Measurements from ENCODE around the gene CEMIP2. TPM values are rescaled to one million over a fixed set of nuclear protein-coding genes. Genes with fewer than 3 reads are reported as not detected.
A peak's percentile ranks its signal among the peaks of the same experiment; 100 is the strongest.

The CEMIP2 gene
- total RNA-seq, 1 experiment from 2014 or later, result 14.6 TPM

DNA sequence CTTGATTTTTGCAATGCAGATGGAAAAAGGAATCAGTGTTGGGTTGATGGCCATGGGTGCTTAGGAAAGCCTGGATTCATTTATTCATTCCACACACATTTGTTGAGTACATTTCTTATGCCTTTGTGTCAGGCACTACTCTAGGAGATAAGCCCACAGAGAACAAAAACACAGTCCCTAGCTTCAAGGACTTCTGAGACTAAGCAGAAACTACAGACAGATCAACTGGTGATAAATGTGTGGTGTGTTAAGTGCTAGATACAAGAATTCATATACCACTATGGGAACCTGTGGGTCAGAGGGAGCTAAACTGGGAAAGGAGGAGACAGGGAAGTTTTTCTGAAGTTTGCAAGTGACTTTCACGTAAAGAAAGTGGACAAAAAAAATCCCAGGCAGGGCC lies 119.9 kb downstream of the CEMIP2 start:
- DNase-seq (ENCODE audit: low read depth), result no peak

DNA sequence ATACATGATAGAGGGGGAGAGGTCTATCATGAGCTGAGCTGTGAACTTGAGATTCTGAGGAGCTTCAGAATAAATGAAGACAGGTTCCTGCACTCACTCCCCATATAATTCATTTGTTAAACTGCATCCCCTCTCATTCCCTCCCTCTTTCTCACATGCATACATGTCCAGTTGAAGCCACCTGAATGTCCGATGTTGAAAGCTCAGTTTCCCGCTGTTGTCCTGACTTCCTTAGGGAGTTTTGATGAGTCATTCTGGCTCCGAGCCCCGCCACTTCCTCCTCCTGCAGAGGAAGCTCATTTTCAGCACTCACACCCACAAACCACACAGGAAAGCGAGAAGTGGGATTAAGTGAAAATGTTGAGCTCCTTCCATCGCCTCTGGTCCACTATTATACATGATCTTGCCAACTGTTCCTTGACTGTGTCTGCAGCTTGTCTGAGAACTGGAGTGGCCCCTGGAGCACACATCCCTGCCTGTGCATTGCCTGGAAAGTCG lies 121.2 kb downstream of the CEMIP2 start:
- peak; percentile 94 for DNase-seq (ENCODE audit: low read depth)

DNA sequence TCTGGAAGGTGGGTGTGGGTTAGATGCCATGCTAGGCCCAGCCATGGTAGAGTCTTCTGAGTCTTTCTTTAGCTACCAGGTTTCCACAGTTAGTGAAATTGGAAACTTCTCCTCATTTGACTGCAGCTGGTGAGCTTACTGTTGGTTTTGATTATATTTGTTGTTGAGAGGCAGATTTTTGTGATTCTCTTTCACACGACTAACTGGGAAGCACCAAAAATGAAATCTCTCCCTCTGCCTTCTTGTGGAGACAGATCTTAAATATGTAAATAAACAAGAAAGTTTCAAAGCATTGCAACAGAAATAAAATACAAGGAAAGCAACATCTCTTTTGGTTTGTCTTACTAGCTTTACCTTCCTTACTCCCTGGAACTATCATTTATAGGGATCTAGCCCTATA lies 122.2 kb downstream of the CEMIP2 start:
- DNase-seq (ENCODE audit: low read depth), result no peak

DNA sequence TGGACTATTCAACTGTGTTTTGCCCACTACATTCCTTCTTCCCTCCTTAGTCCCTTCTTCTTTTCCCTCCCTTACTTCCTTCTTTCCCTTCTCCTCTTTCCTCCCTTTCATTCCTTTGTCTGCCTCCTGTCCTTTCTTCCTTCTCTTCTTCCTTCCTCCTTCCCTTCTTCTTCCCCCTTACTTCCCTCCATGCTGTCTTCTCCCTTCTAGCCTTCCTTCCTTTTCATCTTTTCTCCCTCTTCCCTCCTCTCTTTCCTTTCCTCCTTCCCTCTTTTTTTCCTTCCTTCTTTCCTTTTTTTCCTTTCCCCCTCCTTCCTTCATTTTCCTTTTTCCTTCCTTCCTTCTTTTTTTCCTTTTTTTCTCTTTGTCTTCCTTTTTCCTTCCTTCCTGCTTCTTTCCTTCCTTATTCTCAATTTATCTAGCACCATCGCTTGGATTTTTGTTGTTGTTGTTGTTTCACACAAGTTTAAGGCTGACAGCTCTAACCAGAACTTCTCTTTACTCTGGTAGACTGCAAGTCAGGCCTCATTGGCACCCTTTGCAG lies 123.4 kb downstream of the CEMIP2 start:
- DNase-seq (ENCODE audit: low read depth), result no peak

DNA sequence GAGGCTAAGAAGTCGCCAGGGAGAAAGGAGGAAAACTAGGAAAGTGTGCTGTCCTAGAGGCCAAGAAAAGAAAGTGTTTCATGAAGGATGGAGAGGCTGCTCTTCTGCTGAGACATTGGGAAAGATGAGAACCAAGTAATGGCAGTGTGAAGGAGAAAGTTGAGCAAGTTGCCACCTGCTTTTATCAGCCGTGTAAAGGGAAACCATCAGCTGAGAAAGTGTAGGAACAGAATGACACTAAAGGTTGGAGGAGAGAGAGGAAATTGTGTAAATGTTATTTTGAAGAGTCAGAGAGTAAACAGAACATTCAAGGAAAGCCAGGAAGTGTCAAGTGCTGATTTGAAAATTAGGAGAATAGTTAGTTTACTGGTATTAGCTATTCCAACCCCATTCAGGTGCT lies 125.0 kb downstream of the CEMIP2 start:
- no peak for DNase-seq (ENCODE audit: low read depth)

DNA sequence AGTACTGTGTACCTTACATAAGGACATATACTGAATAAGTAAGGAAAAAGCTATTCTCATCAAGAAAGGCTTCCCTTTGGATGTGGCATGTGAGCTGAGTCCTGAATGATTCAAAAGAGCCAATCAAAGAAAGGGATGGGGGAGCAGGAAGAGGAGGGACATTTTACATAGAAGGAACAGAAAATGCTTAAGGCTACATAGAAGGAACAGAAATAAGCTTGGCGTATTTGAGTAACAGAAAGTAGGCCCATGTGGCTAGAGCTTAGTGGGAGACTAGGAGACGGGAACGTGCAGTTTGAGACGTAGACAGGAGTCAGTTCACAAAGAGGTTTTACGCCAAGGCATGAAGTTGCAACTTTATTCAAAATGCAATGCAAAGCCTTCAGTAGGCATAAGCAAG lies 126.3 kb downstream of the CEMIP2 start:
- DNase-seq (ENCODE audit: low read depth), result no peak

DNA sequence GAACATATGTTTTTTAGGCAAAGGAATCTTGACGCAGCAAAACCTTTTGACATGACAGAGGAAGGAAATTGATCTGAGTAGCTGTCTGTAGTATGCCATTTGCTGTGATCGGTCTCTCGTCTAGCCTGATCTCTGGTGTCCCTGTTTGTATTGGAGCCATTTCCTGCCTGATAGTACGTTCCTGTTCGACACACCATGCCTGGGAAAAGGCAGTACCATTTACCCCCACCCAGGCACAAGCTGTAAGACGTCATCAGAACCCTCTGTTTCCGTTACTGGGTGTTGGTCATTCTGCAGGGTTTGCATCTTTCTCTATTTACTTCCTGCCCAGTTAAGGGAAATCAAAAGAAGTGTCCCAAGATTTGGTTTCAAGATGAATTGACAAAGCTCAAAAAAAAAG lies 129.7 kb downstream of the CEMIP2 start:
- peak; percentile 20 for DNase-seq (ENCODE audit: low read depth)

DNA sequence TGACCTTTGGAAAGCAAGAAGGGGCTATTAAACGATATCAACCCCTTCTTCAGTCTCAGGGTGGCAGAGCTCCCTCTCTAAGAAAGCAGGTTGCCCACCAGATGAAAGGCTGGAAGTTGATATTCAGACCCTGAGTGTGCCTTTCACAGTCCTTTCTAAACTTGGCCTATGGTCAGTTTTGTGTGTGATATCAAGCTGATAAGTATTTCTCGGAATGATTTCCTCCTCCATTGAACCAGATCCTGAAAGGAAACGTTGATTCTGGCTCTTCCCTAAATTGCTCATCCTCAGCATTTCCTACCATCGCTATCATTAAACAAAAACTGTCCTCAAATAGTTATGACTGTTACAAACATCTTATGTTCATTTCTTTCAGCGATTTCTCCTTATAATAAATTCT lies 130.4 kb downstream of the CEMIP2 start:
- DNase-seq (ENCODE audit: low read depth), result no peak

DNA sequence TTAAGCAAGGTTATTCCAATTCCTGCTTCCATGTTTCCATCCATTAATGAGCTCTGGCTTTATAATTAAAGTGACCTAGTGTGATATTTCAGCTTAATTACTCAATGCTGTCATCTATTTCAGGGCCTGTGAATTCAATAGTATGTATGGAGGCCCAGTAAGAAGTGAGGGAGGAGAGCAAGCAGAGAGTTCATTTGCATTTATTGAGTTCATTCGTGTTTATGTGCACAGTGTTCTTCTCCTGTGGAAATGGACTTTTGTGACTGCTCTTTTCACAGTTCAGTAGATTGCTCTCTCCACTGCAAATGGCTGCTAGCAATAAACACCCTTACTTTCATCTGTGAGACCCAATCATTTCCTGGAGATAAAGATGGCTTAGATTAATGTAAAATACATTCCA lies 130.9 kb downstream of the CEMIP2 start:
- DNase-seq (ENCODE audit: low read depth), result no peak

DNA sequence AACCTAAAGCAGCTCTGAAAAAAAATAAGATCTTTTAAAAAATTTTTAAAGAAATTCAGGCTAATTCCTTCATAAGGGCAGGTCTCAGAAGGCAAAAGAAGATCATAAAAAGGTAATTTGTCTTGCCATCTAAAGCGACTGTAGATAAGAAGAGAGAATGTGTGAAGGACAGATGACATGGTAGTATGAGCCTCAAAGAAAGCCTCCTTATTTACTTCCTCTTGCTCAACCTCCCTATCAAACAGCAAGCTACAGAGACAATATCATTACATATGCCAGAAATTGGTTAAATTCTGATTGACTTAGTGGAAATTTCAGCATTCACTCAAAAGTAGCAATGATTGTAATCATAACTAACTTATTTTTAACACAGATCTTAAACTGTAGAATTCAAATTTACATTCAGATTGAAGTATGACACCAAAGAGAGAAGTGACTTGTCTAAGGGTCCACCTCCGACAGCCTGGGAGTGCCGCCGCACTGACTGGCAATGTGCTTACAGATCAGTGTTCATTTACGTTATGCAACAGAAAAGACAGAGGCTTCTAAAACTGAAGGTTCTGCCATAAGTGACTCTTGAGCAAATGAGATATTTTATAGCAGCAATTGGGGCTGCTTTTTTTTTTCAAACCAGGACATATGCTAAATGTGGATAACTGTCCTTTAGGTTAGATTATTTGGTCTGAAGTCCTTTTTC lies 132.0 kb downstream of the CEMIP2 start:
- no peak for DNase-seq (ENCODE audit: low read depth)

DNA sequence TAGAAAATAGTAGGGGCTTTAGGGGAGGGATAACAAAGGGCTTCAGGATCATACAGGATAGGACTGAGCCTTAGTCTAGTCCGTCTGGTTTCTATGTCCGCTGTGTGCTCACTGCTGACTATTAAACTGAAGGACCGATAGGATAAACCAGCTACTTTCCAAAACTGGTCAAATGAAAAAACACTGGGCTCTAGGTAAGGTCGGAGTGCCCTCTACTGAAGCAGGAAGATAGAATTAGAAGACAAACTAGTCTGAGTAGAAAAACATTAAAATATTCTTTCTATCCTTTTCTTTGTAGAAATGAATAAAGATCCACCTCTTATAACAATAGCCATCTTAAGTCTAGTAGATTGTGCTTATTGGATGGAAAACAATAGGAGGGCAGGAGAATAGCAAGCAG lies 133.6 kb downstream of the CEMIP2 start:
- no peak for DNase-seq (ENCODE audit: low read depth)

Other genes starting within 250 kb of the CEMIP2 start
- 23.2 and 28.1 TPM in 2 replicates for gene ABHD17B, start 142.7 kb upstream of the CEMIP2 start, total RNA-seq (2014; rRNA removed; shearing (Covaris generic))
- gene C9orf85, start 143.1 kb upstream of the CEMIP2 start, total RNA-seq (2014; rRNA removed; shearing (Covaris generic)), result 15.9 and 19.4 TPM in 2 replicates